Posterior cingulate gyrus (tissue), 11 donors: ENCODE measurements around the gene POTEI.
A peak's percentile ranks its signal among the peaks of the same experiment; 100 is the strongest.
"Not testable (repeated sequence)": the region's sequence is repeated elsewhere in the genome, so short reads cannot be mapped to it uniquely, and the experiment has no call there.

Source experiments
- DNase-seq, 10 donors: peaks; one replicate each; pipeline versions ENCODE4 v3.0.0 to v3.0.0-alpha.2; 2020 to 2021; ENCODE audit warnings: mixed read lengths in 3 of 10
- intact Hi-C: fragments of 100-400 bp; cut with DNase I; formaldehyde crosslinking; loops from one replicate; pipeline ENCODE4 v1.15.1; 2023

Gene POTEI

DNA sequence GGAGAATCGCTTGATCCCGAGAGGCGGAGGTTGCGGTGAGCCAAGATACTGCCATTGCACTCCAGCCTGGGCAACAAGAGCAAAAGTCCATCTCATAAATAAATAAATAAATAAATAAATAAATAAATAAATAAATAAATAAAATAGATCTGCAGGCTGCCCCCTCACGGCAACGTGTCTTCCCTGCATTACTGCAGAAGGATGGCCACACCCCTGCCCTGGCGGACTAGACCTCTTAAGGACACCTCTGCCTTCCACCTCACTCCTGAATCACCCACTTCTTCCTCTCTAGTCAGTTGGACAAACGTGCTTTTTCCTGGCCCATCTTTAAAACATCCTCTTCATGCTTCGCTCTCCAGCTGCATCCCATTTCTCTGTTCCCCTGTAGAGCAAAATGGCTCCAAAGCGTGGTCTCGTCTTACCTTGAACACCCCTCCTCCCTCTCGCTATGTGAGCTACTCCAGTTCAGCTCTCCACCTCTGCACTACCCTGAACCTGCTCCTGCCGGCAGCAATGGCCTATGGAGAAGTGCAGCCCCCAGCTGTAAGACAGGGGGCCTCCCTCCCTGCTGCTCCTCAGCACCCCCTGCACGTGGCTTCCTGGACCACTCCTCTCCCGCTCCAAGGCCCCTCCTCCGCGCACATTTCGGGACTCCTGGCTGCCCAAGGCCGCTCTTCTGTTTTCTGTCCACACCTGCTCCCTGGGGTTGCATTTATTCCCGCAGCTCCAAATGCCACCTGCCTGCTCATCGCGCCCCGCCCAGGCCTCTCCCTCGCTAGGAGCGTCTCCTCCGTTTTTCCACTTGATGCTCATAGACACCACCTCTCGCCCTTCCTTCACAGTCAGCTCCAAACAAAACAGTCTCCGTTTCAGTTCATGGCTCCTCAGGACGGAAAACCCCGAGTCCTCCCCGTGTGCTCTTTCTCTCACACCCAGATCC is 1.9 kb upstream of the POTEI start:
- intact Hi-C loops, DNase-seq: not testable (repeated sequence)

DNA sequence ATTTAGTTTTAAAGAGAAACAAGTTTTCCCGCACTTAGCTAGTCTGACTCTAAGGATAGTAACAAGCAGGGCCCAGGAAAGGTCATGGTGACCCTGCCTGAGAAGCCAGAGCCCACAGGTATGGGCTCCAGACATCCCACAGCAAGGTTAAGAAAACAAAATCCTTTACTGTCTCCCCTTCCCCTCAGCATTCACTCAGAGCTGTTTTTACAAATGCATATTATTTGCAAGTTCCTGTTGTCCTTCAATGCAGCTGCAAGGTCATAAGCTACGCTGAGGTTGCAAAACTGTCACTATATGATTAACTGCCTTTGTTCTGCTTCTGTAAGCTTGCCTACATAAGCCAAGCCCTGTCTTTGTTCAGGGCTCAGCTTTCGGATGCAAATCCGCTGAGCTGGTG is 18.1 kb downstream of the POTEI start:
- peak in 2 of 10 donors; percentile 3 to 12 for DNase-seq
- intact Hi-C loops: not testable (repeated sequence)

DNA sequence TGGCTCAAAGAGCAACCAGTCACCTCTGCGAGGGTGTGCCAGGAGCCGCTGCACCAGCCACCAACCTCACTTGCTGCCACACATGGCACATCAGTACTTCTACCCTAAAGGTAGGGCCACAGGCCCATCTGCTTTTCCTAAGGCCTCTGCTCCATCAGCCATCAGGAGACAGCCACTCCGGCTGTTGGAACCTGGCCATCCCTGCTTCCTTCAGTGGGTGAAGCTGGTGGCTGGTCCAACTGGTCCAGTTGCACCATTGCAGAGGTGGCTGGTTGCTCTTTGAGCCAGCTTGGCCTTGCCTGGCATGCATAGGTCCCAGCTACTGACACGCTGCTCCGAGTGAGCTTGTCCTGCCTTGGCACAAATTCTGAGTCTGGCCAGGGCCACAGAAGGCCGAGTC is 53.7 kb downstream of the POTEI start:
- intact Hi-C loops: not testable (repeated sequence)
- peak in 2 of 10 donors; percentile 8 to 41 for DNase-seq

DNA sequence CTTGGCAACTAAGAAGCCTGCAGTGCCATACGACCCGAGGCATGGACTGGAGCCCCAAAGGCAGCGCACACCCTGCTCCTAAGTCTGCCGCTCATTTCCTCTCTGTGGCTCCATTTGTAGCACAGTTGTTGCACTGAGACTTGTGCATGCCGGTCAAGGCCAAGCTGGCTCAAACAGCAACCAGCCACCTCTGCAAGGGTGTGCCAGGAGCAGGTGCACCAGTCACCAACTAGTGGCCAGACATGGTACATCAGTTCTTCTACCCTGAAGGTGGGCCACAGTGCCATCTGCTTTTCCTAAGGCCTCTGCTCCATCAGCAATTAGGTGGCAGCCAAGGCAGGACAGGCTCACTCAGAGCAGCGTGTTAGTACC is 54.4 kb downstream of the POTEI start:
- peak in 1 of 10 donors; percentile 68 for DNase-seq
- intact Hi-C loops: not testable (repeated sequence)

DNA sequence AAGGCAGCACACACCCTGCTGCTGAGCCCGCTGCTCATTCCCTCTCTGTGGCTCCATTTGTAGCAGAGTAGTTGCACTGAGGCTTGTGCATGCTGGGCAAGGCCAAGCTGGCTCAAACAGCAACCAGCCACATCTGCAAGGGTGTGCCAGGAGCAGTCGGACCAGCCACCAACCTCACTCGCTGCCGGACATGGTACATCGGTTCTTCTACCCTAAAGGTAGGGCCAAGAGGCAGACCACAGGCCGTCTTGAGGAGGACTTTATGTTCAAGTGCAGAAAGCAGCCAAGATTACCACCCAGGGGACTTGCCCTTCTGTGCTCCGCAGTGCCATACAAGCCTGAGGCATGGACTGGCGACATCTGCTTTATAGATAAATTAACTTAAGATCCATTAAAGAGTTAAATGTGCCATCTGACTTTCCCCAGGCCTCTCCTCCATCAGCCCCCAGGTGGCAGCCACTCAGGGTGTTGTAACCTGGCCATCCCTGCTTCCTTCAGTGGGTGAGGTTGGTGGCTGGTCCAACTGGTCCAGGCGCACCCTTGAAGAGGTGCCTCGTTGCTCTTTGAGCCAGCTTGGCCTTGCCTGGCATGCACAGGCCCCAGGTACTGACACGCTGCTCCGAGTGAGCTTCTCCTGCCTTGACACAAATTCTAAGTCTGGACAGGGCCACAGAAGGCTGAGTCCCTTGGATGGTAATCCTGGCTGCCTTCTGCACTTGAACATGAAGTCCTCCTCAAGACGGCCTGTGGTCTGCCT is 55.0 kb downstream of the POTEI start:
- intact Hi-C loops: not testable (repeated sequence)
- peak in 2 of 10 donors; percentile 7 to 38 for DNase-seq

- intact Hi-C loops: not testable (repeated sequence)
- DNase-seq: peak in 2 of 10 donors; percentile 30 to 34
Measured at GRCh38 chr2:130452897-130453296, 56.2 kb downstream of the POTEI start.

DNA sequence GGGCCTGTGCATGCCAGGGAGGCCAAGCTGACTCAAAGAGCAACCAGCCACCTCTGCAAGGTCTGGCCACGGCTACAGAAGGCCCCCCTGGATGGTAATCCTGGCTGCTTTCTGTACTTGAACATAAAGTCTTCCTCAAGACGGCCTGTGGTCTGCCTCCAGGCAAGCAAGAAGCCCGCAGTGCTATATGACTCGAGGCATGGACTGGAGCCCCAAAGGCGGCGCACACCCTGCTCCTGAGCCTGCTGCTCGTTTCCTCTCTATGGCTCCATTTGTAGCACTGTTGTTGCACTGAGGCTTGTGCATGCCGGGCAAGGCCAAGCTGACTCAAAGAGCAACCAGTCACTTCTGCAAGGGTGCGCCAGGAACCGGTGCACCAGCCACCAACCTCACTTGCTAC is 57.3 kb downstream of the POTEI start:
- peak in 3 of 10 donors; percentile 15 to 59 (median 36) for DNase-seq
- intact Hi-C loops: not testable (repeated sequence)

GRCh38 chr2:130451278-130451677 is 57.9 kb downstream of the POTEI start:
- intact Hi-C loops: not testable (repeated sequence)
- peak in 2 of 10 donors; percentile 32 to 48 for DNase-seq

- peak in 3 of 10 donors; percentile 5 to 67 (median 55) for DNase-seq
- intact Hi-C loops: not testable (repeated sequence)
Measured at GRCh38 chr2:130450366-130450765, 58.8 kb downstream of the POTEI start.

GRCh38 chr2:130427631-130428030 is 81.5 kb downstream of the POTEI start:
- DNase-seq: peak; percentile 47 to 95 (median 71)
- intact Hi-C loops: not testable (repeated sequence)

GRCh38 chr2:130418845-130419244 is 90.3 kb downstream of the POTEI start:
- DNase-seq: not testable (repeated sequence)

DNA sequence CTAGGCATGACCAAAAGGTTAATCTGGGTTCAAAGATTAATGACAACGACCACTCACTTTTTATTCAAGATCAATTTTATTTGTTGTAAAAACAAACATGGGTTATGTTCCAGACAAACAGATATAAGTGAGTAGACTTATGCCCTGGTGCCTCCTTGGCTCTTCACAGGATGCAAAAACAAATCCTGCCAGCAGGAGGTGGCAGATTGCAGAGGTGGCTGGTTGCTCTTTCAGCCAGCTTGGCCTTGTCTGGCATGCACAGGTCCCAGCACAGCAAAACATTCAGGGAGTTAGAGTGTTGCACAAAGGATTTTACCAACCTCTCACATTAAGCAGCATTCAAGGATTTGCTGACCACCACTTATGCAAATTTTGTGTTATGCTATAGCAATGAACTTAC is 92.4 kb downstream of the POTEI start:
- intact Hi-C loops, DNase-seq: not testable (repeated sequence)

More at GRCh38 chr2:130418845-130419244, 90.3 kb downstream of the POTEI start:
- intact Hi-C loops: not testable (repeated sequence)
